ENCODE measurements around the gene ERCC3. TPM values are rescaled to one million over a fixed set of nuclear protein-coding genes. Genes with fewer than 3 reads are reported as not detected.

ERCC3 gene
- total RNA-seq, 2 donors from 2014 or later: 29.8 to 61.3 TPM

- no peaks in the 10 kb centered on the region for H3K9me3 ChIP-seq
- intact Hi-C loops (cut with DNase I): loop anchor here (5.0 kb wide), 1 partner anchor 162 kb away; no protein-coding TSS in a partner anchor
- WGBS: 95% methylated on average over 1 of the region's 1 CpG
- TF ChIP-seq CTCF (IDR thresholded peaks at IDR 0.05) (no peak), POLR2A (IDR thresholded peaks at IDR 0.05) (no peak), POLR2AphosphoS5 (IDR thresholded peaks at IDR 0.05) (no peak)
- no peak overlapping the region for H3K4me3 ChIP-seq
- no peaks in the 10 kb centered on the region for H3K4me1 ChIP-seq (replicated peaks)
- H3K27ac ChIP-seq: no peak overlapping the region
- H3K27me3 ChIP-seq (replicated peaks; ENCODE audit: insufficient read depth): no peaks in the 10 kb centered on the region
- H3K36me3 ChIP-seq: no peaks in the 10 kb centered on the region
- DNase-seq (ENCODE audit: low spot score): no peak
These were observed 26.1 kb upstream of the ERCC3 start for GRCh38 chr2:127320067-127320466.

- TF ChIP-seq CTCF (IDR thresholded peaks at IDR 0.05) (no peak), POLR2A (IDR thresholded peaks at IDR 0.05) (no peak), POLR2AphosphoS5 (IDR thresholded peaks at IDR 0.05) (no peak)
- H3K27ac ChIP-seq: no peak overlapping the region
- WGBS: 69% methylated on average over 7 of the region's 7 CpGs
- H3K4me3 ChIP-seq: no peak overlapping the region
- intact Hi-C loops (cut with DNase I): no loop called here
- H3K4me1 ChIP-seq (replicated peaks): no peaks in the 10 kb centered on the region
- no peak for DNase-seq (ENCODE audit: low spot score)
- no peaks in the 10 kb centered on the region for H3K27me3 ChIP-seq (replicated peaks; ENCODE audit: insufficient read depth)
- no peaks in the 10 kb centered on the region for H3K9me3 ChIP-seq
- no peaks in the 10 kb centered on the region for H3K36me3 ChIP-seq
These were observed 20.4 kb upstream of the ERCC3 start for GRCh38 chr2:127314193-127314988.

- TF ChIP-seq POLR2A (IDR thresholded peaks at IDR 0.05) (no peak), POLR2AphosphoS5 (IDR thresholded peaks at IDR 0.05) (no peak), CTCF (IDR thresholded peaks at IDR 0.05) (no peak)
- intact Hi-C loops (cut with DNase I): no loop called here
- no peaks in the 10 kb centered on the region for H3K36me3 ChIP-seq
- DNase-seq (ENCODE audit: low spot score): no peak
- H3K4me1 ChIP-seq (replicated peaks): no peaks in the 10 kb centered on the region
- H3K27me3 ChIP-seq (replicated peaks; ENCODE audit: insufficient read depth): no peaks in the 10 kb centered on the region
- 83% methylated on average over 3 of the region's 3 CpGs for WGBS
- H3K4me3 ChIP-seq: no peak overlapping the region
- H3K27ac ChIP-seq: no peak overlapping the region
- H3K9me3 ChIP-seq: no peaks in the 10 kb centered on the region
These were observed 19.5 kb upstream of the ERCC3 start for GRCh38 chr2:127313406-127313805.

GRCh38 chr2:127310980-127311379 is 17.0 kb upstream of the ERCC3 start:
- Histone ChIP-seq H3K4me1 (replicated peaks) (no peaks in the 10 kb centered on the region), H3K4me3 (no peak overlapping the region), H3K27ac (no peak overlapping the region), H3K9me3 (no peaks in the 10 kb centered on the region), H3K27me3 (replicated peaks; ENCODE audit: insufficient read depth) (no peaks in the 10 kb centered on the region), H3K36me3 (no peaks in the 10 kb centered on the region)
- intact Hi-C loops (cut with DNase I): no loop called here
- TF ChIP-seq POLR2A (IDR thresholded peaks at IDR 0.05) (no peak), CTCF (IDR thresholded peaks at IDR 0.05) (no peak), POLR2AphosphoS5 (IDR thresholded peaks at IDR 0.05) (no peak)
- no peak for DNase-seq (ENCODE audit: low spot score)
- WGBS: 96% methylated on average over 3 of the region's 3 CpGs

- Histone ChIP-seq H3K27me3 (replicated peaks; ENCODE audit: insufficient read depth) (no peaks in the 10 kb centered on the region), H3K9me3 (no peaks in the 10 kb centered on the region), H3K4me3 (no peak overlapping the region), H3K4me1 (replicated peaks) (no peaks in the 10 kb centered on the region), H3K27ac (no peak overlapping the region), H3K36me3 (no peaks in the 10 kb centered on the region)
- intact Hi-C loops (cut with DNase I): no loop called here
- 86% methylated on average over 4 of the region's 4 CpGs for WGBS
- TF ChIP-seq POLR2A (IDR thresholded peaks at IDR 0.05): no peak
- no peak for TF ChIP-seq CTCF (IDR thresholded peaks at IDR 0.05)
- no peak for TF ChIP-seq POLR2AphosphoS5 (IDR thresholded peaks at IDR 0.05)
- no peak for DNase-seq (ENCODE audit: low spot score)
These were observed 15.5 kb upstream of the ERCC3 start for GRCh38 chr2:127309468-127309867.
